Trophoblast cell (in vitro differentiated cells and primary cell): Measurements from ENCODE around the gene USP49.

Source experiments
- DNase-seq, 2 donors: peaks; one replicate each; pipeline ENCODE4 v3.0.0-alpha.2; 2016
- H2AFZ ChIP-seq: 2 replicates; pipeline ENCODE4 v1.6.1; 2013; ENCODE audit warnings: low read length, moderate library complexity, mild to moderate bottlenecking; ENCODE audit not compliant: insufficient read depth, poor library complexity
- H2AK5ac ChIP-seq: 2 replicates; pipeline ENCODE4 v1.6.1; 2013; ENCODE audit warnings: mild to moderate bottlenecking, low read length
- H2BK120ac ChIP-seq: 2 replicates; pipeline ENCODE4 v1.6.1; 2013; ENCODE audit warnings: low read length, mild to moderate bottlenecking, moderate library complexity; ENCODE audit not compliant: insufficient read depth, poor library complexity
- H2BK12ac ChIP-seq: 2 replicates; pipeline ENCODE4 v1.6.1; 2013; ENCODE audit warnings: mild to moderate bottlenecking, low read length, moderate library complexity
- H2BK5ac ChIP-seq: 2 replicates; pipeline ENCODE4 v1.6.1; 2013; ENCODE audit warnings: low read length, low read depth, moderate library complexity, mild to moderate bottlenecking; ENCODE audit not compliant: poor library complexity
- H3K14ac ChIP-seq: 2 replicates; pipeline ENCODE4 v1.6.1; 2013; ENCODE audit warnings: mild to moderate bottlenecking, low read length
- H3K18ac ChIP-seq: 2 replicates; pipeline ENCODE4 v1.6.1; 2013; ENCODE audit warnings: mild to moderate bottlenecking, low read length
- H3K23ac ChIP-seq: 2 replicates; pipeline ENCODE4 v1.6.1; 2013; ENCODE audit warnings: low read length
- H3K27ac ChIP-seq: 2 replicates; pipeline ENCODE4 v1.5.1; 2013; ENCODE audit warnings: low read depth, mild to moderate bottlenecking, inconsistent platforms, low read length, moderate library complexity
- H3K27me3 ChIP-seq: 2 replicates; pipeline ENCODE4 v1.6.1; 2013; ENCODE audit warnings: inconsistent platforms, mild to moderate bottlenecking, low read length, moderate library complexity; ENCODE audit not compliant: insufficient read depth
- H3K36me3 ChIP-seq, 2 experiments: 1 replicate in 1 of 2; 2 replicates in 1 of 2; pipeline ENCODE4 v1.6.1; 2013; ENCODE audit warnings: low read length in 2 of 2, mild to moderate bottlenecking in 2 of 2, moderate library complexity in 1 of 2; ENCODE audit not compliant: insufficient read depth in 2 of 2, control insufficient read depth in 1 of 2
- H3K4ac ChIP-seq: 2 replicates; pipeline ENCODE4 v1.6.1; 2013; ENCODE audit warnings: low read depth, mild to moderate bottlenecking, low read length, moderate library complexity
- H3K4me1 ChIP-seq, 2 experiments: 1 replicate in 1 of 2; 2 replicates in 1 of 2; pipeline ENCODE4 v1.6.1; 2013; ENCODE audit warnings: low read length in 2 of 2, mild to moderate bottlenecking in 2 of 2, moderate library complexity in 1 of 2; ENCODE audit not compliant: insufficient read depth in 2 of 2, control insufficient read depth in 1 of 2
- H3K4me2 ChIP-seq: 2 replicates; pipeline ENCODE4 v1.6.1; 2013; ENCODE audit warnings: inconsistent platforms, mild to moderate bottlenecking, low read length, moderate library complexity
- H3K4me3 ChIP-seq: 2 replicates; pipeline ENCODE4 v1.5.1; 2013; ENCODE audit warnings: mild to moderate bottlenecking, low read depth, low read length, inconsistent platforms
- H3K79me1 ChIP-seq: one replicate; pipeline ENCODE4 v1.6.1; 2013; ENCODE audit warnings: low read length
- H3K79me2 ChIP-seq: 2 replicates; pipeline ENCODE4 v1.6.1; 2013; ENCODE audit warnings: low read length, mild to moderate bottlenecking; ENCODE audit not compliant: control insufficient read depth, insufficient read depth, poor library complexity
- H3K9ac ChIP-seq: 2 replicates; pipeline ENCODE4 v1.6.1; 2013; ENCODE audit warnings: mild to moderate bottlenecking, low read length
- H3K9me3 ChIP-seq: 2 replicates; pipeline ENCODE4 v1.6.1; 2013; ENCODE audit warnings: low read depth, mild to moderate bottlenecking, control low read depth, inconsistent platforms, low read length; ENCODE audit not compliant: insufficient read depth
- H4K12ac ChIP-seq: 2 replicates; pipeline ENCODE4 v1.6.1; 2013; ENCODE audit warnings: low read depth, mild to moderate bottlenecking, low read length, moderate library complexity
- H4K8ac ChIP-seq: 2 replicates; pipeline ENCODE4 v1.6.1; 2013; ENCODE audit warnings: low read depth, mild to moderate bottlenecking, low read length, moderate library complexity
- H4K91ac ChIP-seq: one replicate; pipeline ENCODE4 v1.6.1; 2013; ENCODE audit warnings: low read depth, mild to moderate bottlenecking, low read length, moderate library complexity
- WGBS: extraction: QIAGEN DNeasy Blood & Tissue Kit; methylation state at CpG from one replicate; pipeline ENCODE4 v1.1.7; 2013; ENCODE audit warnings: missing lambda C conversion rate; ENCODE audit not compliant: insufficient read length, insufficient coverage; ENCODE audit errors: extremely low coverage; 5-methylcytosine and 5-hydroxymethylcytosine counted together

USP49 gene

GRCh38 chr6:41757931-41758640 lies 137.1 kb downstream of the USP49 start:
- Histone ChIP-seq H3K9ac (no peak overlapping the region), H3K4me2 (no peak overlapping the region), H3K14ac (no peak overlapping the region), H3K27me3 (no peaks in the 10 kb centered on the region), H2BK120ac (no peak overlapping the region), H2AK5ac (no peak overlapping the region), H4K91ac (peak overlapping the region; percentile 8), H3K27ac (peak overlapping the region; percentile 41), H4K12ac (no peak overlapping the region), H3K36me3 (no peaks in the 10 kb centered on the region), H3K79me1 (peaks cover 14% of the 10 kb centered on the region), H3K18ac (no peak overlapping the region), H4K8ac (no peak overlapping the region), H3K4me3 (no peak overlapping the region), H2BK5ac (no peak overlapping the region), H2AFZ (no peak overlapping the region), H3K23ac (no peak overlapping the region), H3K4ac (no peak overlapping the region), H3K79me2 (no peaks in the 10 kb centered on the region), H3K9me3 (peaks cover 4% of the 10 kb centered on the region), H2BK12ac (no peak overlapping the region), H3K4me1 (peaks cover 28 to 30% of the 10 kb centered on the region in 2 experiments)
- WGBS = no CpG with 5 or more reads among the region's 8 CpGs
- DNase-seq = peak; percentile 90 to 94

DNA sequence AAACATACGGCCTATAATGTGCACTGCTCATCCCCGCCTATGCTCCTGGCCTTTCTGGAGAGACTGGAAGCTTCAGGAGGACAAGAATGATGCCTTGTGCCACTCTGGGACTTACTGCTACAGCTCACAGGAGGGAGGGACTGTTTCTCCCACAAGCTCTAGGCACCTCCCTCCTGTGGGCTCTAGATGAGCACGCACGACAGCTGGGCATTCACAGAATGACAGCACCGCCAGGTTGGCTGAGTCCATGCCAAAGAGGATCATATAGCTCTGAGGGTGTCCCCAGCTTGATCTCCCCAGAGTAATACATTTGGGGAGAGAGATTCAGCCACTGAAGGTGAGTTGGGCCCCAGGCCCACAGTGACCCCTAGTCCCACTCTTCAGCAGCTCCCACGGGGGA lies 137.9 kb downstream of the USP49 start:
- H2BK12ac ChIP-seq = peak overlapping the region; percentile 73
- H3K14ac ChIP-seq = no peak overlapping the region
- peak overlapping the region; percentile 69 for H2AK5ac ChIP-seq
- peaks cover 14% of the 10 kb centered on the region for H3K79me1 ChIP-seq
- H2AFZ ChIP-seq = no peak overlapping the region
- H3K9me3 ChIP-seq = peaks cover 4% of the 10 kb centered on the region
- H3K79me2 ChIP-seq = no peaks in the 10 kb centered on the region
- H3K4me3 ChIP-seq = no peak overlapping the region
- H3K4me1 ChIP-seq = peaks cover 28 to 30% of the 10 kb centered on the region in 2 experiments
- H2BK5ac ChIP-seq = no peak overlapping the region
- H3K4me2 ChIP-seq = no peak overlapping the region
- H3K4ac ChIP-seq = no peak overlapping the region
- no peaks in the 10 kb centered on the region for H3K36me3 ChIP-seq
- peak overlapping the region; percentile 19 for H4K91ac ChIP-seq
- H2BK120ac ChIP-seq = no peak overlapping the region
- no peak overlapping the region for H3K9ac ChIP-seq
- no peak overlapping the region for H4K8ac ChIP-seq
- WGBS = no CpG with 5 or more reads among the region's 6 CpGs
- H3K18ac ChIP-seq = no peak overlapping the region
- H3K27ac ChIP-seq = no peak overlapping the region
- no peak for DNase-seq
- H3K27me3 ChIP-seq = no peaks in the 10 kb centered on the region
- H4K12ac ChIP-seq = no peak overlapping the region
- H3K23ac ChIP-seq = no peak overlapping the region

DNA sequence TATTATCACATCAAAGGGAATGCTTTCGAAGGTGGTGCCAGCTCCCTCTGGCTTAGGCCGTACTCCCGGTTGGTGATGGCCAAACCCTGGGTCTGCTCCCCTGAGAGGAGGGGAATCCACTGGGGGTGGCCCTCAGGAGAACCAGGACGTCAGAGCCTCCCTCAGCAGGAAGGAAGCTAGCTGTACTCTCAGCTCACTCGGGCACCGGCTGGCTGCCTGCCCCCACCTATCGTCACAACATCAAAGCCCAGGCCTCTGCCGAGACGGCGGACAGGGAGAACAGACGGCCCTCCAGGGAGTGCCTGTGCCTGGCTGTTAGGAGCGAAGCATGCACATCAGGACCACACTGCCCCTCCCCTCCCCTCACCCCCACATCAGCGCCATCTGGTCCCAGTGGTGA lies 138.8 kb downstream of the USP49 start:
- Histone ChIP-seq H3K79me2 (no peaks in the 10 kb centered on the region), H3K27ac (no peak overlapping the region), H3K4me1 (peaks cover 28 to 30% of the 10 kb centered on the region in 2 experiments), H4K8ac (no peak overlapping the region), H2AFZ (no peak overlapping the region), H2AK5ac (no peak overlapping the region), H3K36me3 (no peaks in the 10 kb centered on the region), H3K23ac (no peak overlapping the region), H3K4ac (no peak overlapping the region), H3K4me3 (no peak overlapping the region), H3K4me2 (no peak overlapping the region), H3K9me3 (peaks cover 4% of the 10 kb centered on the region), H2BK120ac (no peak overlapping the region), H2BK12ac (no peak overlapping the region), H3K27me3 (no peaks in the 10 kb centered on the region), H3K9ac (no peak overlapping the region), H3K18ac (no peak overlapping the region), H4K91ac (no peak overlapping the region), H4K12ac (no peak overlapping the region), H3K14ac (no peak overlapping the region), H2BK5ac (no peak overlapping the region), H3K79me1 (peaks cover 14% of the 10 kb centered on the region)
- no peak for DNase-seq
- no CpG with 5 or more reads among the region's 13 CpGs for WGBS

GRCh38 chr6:41755895-41756294 lies 139.3 kb downstream of the USP49 start:
- DNase-seq = no peak
- H3K4me2 ChIP-seq = no peak overlapping the region
- no peak overlapping the region for H3K27ac ChIP-seq
- H3K23ac ChIP-seq = no peak overlapping the region
- H2AK5ac ChIP-seq = no peak overlapping the region
- H4K8ac ChIP-seq = no peak overlapping the region
- H3K79me2 ChIP-seq = no peaks in the 10 kb centered on the region
- peaks cover 4% of the 10 kb centered on the region for H3K9me3 ChIP-seq
- H3K4me3 ChIP-seq = no peak overlapping the region
- peaks cover 14% of the 10 kb centered on the region for H3K79me1 ChIP-seq
- no peak overlapping the region for H3K9ac ChIP-seq
- no peak overlapping the region for H3K4ac ChIP-seq
- H3K4me1 ChIP-seq = peaks cover 28 to 30% of the 10 kb centered on the region in 2 experiments
- no peak overlapping the region for H2BK12ac ChIP-seq
- no peak overlapping the region for H4K91ac ChIP-seq
- no peak overlapping the region for H4K12ac ChIP-seq
- H2BK120ac ChIP-seq = no peak overlapping the region
- no peak overlapping the region for H3K14ac ChIP-seq
- H2AFZ ChIP-seq = no peak overlapping the region
- no peak overlapping the region for H2BK5ac ChIP-seq
- no peaks in the 10 kb centered on the region for H3K27me3 ChIP-seq
- no peak overlapping the region for H3K18ac ChIP-seq
- H3K36me3 ChIP-seq = no peaks in the 10 kb centered on the region
- WGBS = no CpG with 5 or more reads among the region's 4 CpGs
